ENCODE data around the gene SPRR2G.
"Not testable (repeated sequence)": the region's sequence is repeated elsewhere in the genome, so short reads cannot be mapped to it uniquely, and the experiment has no call there.

SPRR2G gene

GRCh38 chr1:153119491-153119971 is 31.2 kb downstream of the SPRR2G start:
- Histone ChIP-seq H3K27ac (no peak overlapping the region), H3K4me3 (no peak overlapping the region)
- no peak for DNase-seq (ENCODE audit: low spot score)
- TF ChIP-seq, protein P1, sequence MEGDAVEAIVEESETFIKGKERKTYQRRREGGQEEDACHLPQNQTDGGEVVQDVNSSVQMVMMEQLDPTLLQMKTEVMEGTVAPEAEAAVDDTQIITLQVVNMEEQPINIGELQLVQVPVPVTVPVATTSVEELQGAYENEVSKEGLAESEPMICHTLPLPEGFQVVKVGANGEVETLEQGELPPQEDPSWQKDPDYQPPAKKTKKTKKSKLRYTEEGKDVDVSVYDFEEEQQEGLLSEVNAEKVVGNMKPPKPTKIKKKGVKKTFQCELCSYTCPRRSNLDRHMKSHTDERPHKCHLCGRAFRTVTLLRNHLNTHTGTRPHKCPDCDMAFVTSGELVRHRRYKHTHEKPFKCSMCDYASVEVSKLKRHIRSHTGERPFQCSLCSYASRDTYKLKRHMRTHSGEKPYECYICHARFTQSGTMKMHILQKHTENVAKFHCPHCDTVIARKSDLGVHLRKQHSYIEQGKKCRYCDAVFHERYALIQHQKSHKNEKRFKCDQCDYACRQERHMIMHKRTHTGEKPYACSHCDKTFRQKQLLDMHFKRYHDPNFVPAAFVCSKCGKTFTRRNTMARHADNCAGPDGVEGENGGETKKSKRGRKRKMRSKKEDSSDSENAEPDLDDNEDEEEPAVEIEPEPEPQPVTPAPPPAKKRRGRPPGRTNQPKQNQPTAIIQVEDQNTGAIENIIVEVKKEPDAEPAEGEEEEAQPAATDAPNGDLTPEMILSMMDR (IDR thresholded peaks at IDR 0.05) = no peak

- not testable (repeated sequence) for H3K4me3 ChIP-seq; H3K27ac ChIP-seq; DNase-seq (ENCODE audit: low spot score)
Measured at GRCh38 chr1:153115264-153115663, 35.4 kb downstream of the SPRR2G start.

DNA sequence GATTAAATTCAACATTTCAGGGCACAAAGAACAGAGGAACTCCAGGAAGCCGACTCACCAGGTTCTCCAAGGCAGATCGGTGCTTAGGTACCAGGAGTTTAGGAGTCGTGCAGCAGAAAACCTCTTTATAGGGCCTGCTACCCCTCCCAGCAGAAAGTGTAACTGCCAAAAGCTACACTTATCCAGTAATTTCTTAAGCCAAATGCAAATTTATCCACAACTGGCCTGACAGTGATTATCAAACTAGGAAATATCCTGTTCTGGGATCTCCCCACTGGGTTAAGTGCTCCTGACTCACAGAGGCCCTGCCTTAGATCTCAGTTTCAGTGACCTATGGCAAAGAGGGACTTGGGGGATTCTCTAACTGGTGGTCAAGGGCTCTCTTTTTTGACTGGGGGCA is 37.3 kb downstream of the SPRR2G start, which contains the start of gene SPRR2F:
Gene SPRR2F (minus strand): TSS at position 101 of the 400 bp plus-strand sequence. CDS start 783 bp downstream, outside the sequence.
- Histone ChIP-seq H3K4me3 (no peak within 1 kb of the TSS), H3K27ac (no peak within 1 kb of the TSS)
- no peak for DNase-seq (ENCODE audit: low spot score)
- TF ChIP-seq, protein P1 (IDR thresholded peaks at IDR 0.05) = no peak

GRCh38 chr1:153112454-153112853 is 38.2 kb downstream of the SPRR2G start:
- not testable (repeated sequence) for H3K4me3 ChIP-seq; H3K27ac ChIP-seq; DNase-seq (ENCODE audit: low spot score)

DNA sequence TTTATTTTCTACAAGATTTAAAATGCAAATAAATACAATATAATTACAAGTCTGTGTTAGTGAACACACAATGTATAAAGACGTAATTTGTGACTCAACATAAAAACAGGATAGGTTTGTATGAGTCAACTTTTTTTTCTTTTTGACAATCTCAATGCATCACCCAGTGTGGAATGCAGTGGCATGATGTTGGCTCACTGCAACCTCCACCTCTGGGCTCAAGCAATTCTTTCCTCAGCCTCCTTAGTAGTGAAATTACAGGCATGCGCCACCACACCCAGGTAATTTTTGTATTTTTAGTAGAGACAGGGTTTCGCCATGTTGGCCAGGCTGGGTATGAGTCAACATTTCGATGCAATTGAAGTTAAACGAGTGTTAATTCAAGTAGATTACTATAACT is 50.4 kb downstream of the SPRR2G start:
- TF ChIP-seq, protein P1 (IDR thresholded peaks at IDR 0.05) = no peak
- no peak for DNase-seq (ENCODE audit: low spot score)
- H3K4me3 ChIP-seq = no peak overlapping the region
- no peak overlapping the region for H3K27ac ChIP-seq

All from coronary artery (tissue), 2 donors.